ENCODE data around the gene CTU2. TPM values are rescaled to one million over a fixed set of nuclear protein-coding genes. Genes with fewer than 3 reads are reported as not detected.

Gene CTU2
- total RNA-seq, 1 experiment from 2014 or later = 24.8 TPM

DNA sequence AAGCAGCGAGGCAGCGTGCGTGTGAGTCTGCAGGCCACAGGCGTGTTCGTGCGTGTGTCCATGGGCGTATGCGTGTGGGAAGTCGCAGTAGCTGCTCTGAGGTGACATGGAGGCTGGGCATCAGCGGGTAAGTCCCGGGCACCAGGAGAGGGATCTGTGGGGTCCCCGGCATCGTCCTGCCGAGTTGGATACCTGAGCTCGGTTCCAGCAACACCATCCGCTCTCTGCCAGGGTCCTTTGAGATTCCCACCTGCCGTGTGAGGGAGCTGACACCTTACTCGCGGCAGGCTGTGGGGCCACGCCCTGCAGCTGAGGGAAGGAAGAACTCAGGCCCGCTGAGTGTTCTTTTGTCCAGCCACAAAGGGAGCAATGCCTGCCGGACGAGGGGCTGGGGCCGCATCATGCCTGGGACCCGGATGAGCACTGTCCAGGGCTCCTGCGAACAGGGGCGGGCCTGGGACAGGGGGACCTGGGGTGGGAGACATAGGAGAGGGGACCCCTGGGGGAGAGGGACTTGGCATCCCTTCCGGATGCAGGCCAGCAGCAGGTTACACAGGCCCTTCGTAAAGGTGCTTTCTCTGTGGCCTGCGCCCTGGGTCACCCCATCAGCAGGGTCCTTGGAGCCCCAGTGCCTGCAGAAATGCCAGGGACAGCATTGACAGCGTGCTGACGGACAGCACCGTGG, 15.0 kb upstream of the CTU2 start:
- BruUV-seq (replicated peaks) = no TSS peak
- no peak for ATAC-seq
- H3K4me1 ChIP-seq (ENCODE audit: control insufficient read depth, insufficient read depth, low read length) = no peaks in the 10 kb centered on the region; the same call in 1 of the 2 replicates
- in situ Hi-C loops (cut with HindIII; ENCODE audit: low pct_unique_long_range_greater_than_20kb, low sequenced_read_pairs) (no loop called here), intact Hi-C loops (cut with micrococcal nuclease; ENCODE audit: unreplicated experiment) (no loop called here)
- no peaks in the 10 kb centered on the region for H3K9me3 ChIP-seq (ENCODE audit: control insufficient read depth, insufficient read depth, low read depth, low read length)
- H3K27ac ChIP-seq (ENCODE audit: low read length) = no peak overlapping the region
- CTCF ChIA-PET = no interaction called here
- TF ChIP-seq SIN3A (IDR thresholded peaks at IDR 0.05; ENCODE audit: borderline replicate concordance, insufficient read depth, low read depth, low read length) = no peak
- TF ChIP-seq, protein P1, sequence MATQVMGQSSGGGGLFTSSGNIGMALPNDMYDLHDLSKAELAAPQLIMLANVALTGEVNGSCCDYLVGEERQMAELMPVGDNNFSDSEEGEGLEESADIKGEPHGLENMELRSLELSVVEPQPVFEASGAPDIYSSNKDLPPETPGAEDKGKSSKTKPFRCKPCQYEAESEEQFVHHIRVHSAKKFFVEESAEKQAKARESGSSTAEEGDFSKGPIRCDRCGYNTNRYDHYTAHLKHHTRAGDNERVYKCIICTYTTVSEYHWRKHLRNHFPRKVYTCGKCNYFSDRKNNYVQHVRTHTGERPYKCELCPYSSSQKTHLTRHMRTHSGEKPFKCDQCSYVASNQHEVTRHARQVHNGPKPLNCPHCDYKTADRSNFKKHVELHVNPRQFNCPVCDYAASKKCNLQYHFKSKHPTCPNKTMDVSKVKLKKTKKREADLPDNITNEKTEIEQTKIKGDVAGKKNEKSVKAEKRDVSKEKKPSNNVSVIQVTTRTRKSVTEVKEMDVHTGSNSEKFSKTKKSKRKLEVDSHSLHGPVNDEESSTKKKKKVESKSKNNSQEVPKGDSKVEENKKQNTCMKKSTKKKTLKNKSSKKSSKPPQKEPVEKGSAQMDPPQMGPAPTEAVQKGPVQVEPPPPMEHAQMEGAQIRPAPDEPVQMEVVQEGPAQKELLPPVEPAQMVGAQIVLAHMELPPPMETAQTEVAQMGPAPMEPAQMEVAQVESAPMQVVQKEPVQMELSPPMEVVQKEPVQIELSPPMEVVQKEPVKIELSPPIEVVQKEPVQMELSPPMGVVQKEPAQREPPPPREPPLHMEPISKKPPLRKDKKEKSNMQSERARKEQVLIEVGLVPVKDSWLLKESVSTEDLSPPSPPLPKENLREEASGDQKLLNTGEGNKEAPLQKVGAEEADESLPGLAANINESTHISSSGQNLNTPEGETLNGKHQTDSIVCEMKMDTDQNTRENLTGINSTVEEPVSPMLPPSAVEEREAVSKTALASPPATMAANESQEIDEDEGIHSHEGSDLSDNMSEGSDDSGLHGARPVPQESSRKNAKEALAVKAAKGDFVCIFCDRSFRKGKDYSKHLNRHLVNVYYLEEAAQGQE (IDR thresholded peaks at IDR 0.05; ENCODE audit: insufficient read depth in 1 of 2, low read depth in 2 of 2, low read length in 1 of 2) = no peak
- TF ChIP-seq TCF7L2 (IDR thresholded peaks at IDR 0.05; ENCODE audit: low read depth, low read length) = no peak
- TF ChIP-seq, protein P2, sequence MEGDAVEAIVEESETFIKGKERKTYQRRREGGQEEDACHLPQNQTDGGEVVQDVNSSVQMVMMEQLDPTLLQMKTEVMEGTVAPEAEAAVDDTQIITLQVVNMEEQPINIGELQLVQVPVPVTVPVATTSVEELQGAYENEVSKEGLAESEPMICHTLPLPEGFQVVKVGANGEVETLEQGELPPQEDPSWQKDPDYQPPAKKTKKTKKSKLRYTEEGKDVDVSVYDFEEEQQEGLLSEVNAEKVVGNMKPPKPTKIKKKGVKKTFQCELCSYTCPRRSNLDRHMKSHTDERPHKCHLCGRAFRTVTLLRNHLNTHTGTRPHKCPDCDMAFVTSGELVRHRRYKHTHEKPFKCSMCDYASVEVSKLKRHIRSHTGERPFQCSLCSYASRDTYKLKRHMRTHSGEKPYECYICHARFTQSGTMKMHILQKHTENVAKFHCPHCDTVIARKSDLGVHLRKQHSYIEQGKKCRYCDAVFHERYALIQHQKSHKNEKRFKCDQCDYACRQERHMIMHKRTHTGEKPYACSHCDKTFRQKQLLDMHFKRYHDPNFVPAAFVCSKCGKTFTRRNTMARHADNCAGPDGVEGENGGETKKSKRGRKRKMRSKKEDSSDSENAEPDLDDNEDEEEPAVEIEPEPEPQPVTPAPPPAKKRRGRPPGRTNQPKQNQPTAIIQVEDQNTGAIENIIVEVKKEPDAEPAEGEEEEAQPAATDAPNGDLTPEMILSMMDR (IDR thresholded peaks at IDR 0.05) = no peak
- no peak for TF ChIP-seq POLR2AphosphoS5 (IDR thresholded peaks at IDR 0.05; ENCODE audit: low read depth, low read length)
- no peaks in the 10 kb centered on the region for H3K36me3 ChIP-seq (ENCODE audit: control insufficient read depth, insufficient read depth, low read length)
- POLR2A ChIA-PET = no interaction called here
- DNase-seq (ENCODE audit: low read depth, low spot score) = no peak
- H3K4me3 ChIP-seq (ENCODE audit: low read depth in 2 of 2, low read length in 2 of 2) = no peak overlapping the region
- no peaks in the 10 kb centered on the region for H3K27me3 ChIP-seq (ENCODE audit: control insufficient read depth, insufficient read depth, low read length)

DNA sequence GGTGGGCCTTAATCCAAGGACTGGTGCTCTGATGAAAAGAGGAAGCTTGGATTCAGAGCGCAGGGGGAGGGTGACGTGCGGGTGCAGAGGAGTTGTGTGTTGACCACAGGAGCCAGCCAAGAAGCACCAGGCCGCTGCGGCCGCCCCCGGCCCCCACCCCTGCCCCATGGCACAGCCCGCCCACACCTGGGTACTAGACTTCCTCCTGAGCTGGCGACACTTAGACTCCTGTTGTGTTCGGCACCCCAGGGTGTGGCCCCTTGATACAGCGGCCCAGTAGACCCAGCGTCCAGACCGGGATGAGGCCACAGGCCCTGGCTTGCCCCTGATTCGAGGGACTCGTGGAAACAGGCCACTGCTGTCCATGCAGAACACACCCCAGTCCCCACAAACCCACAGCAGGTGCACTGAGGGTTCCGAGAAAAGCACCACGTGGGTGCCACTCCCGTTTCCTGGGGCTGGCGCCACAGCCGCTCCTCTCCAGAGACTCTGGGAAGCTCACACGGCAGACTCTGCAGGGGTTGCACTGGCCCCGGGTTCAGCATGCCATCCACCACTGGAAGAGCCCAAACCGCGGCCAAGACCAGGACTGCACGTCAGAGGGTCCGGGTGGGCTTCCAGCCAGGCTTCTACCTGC, 14.3 kb upstream of the CTU2 start:
- TF ChIP-seq SIN3A (IDR thresholded peaks at IDR 0.05; ENCODE audit: borderline replicate concordance, insufficient read depth, low read depth, low read length) (no peak), POLR2AphosphoS5 (IDR thresholded peaks at IDR 0.05; ENCODE audit: low read depth, low read length) (no peak), TCF7L2 (IDR thresholded peaks at IDR 0.05; ENCODE audit: low read depth, low read length) (no peak)
- TF ChIP-seq, protein P2 (IDR thresholded peaks at IDR 0.05) = no peak
- TF ChIP-seq, protein P1 (IDR thresholded peaks at IDR 0.05; ENCODE audit: insufficient read depth in 1 of 2, low read depth in 2 of 2, low read length in 1 of 2) = no peak
- in situ Hi-C loops (cut with HindIII; ENCODE audit: low pct_unique_long_range_greater_than_20kb, low sequenced_read_pairs) = no loop called here
- ChIA-PET POLR2A (no interaction called here), CTCF (no interaction called here)
- no peaks in the 10 kb centered on the region for H3K9me3 ChIP-seq (ENCODE audit: control insufficient read depth, insufficient read depth, low read depth, low read length)
- H3K36me3 ChIP-seq (ENCODE audit: control insufficient read depth, insufficient read depth, low read length) = no peaks in the 10 kb centered on the region
- no peak for DNase-seq (ENCODE audit: low read depth, low spot score)
- no peaks in the 10 kb centered on the region for H3K27me3 ChIP-seq (ENCODE audit: control insufficient read depth, insufficient read depth, low read length)
- intact Hi-C loops (cut with micrococcal nuclease; ENCODE audit: unreplicated experiment) = no loop called here
- H3K4me1 ChIP-seq (ENCODE audit: control insufficient read depth, insufficient read depth, low read length) = no peaks in the 10 kb centered on the region; the same call in 1 of the 2 replicates
- no peak overlapping the region for H3K4me3 ChIP-seq (ENCODE audit: low read depth in 2 of 2, low read length in 2 of 2)
- no peak for ATAC-seq
- BruUV-seq (replicated peaks) = no TSS peak
- no peak overlapping the region for H3K27ac ChIP-seq (ENCODE audit: low read length)
